H1 (cell line): ENCODE data around the gene OR2AE1. TPM values are rescaled to one million over a fixed set of nuclear protein-coding genes. Genes with fewer than 3 reads are reported as not detected.
"Not testable (repeated sequence)": the region's sequence is repeated elsewhere in the genome, so short reads cannot be mapped to it uniquely, and the experiment has no call there.

Source experiments
- CTCF ChIA-PET: fragments of 300-600 bp; sonication (Branson Sonifier 250); formaldehyde crosslinking; loops from one replicate; lab custom pipeline; 2021; ENCODE audit not compliant: partially characterized antibody; lab: Charles Lee
- POLR2A ChIA-PET: fragments of 300-600 bp; sonication (Branson Sonifier 250); formaldehyde crosslinking; loops from one replicate; lab custom pipeline; 2021; ENCODE audit warnings: inconsistent platforms; ENCODE audit not compliant: partially characterized antibody; lab: Charles Lee
- DNase-seq, 2 experiments: peaks; one replicate each; pipeline versions ENCODE4 v3.0.0 to v3.0.0-alpha.2; 2010 to 2022; ENCODE audit warnings: low spot score in 2 of 2, low read depth in 1 of 2, mixed read lengths in 1 of 2
- FAIRE-seq: peaks from 2 replicates; lab custom pipeline; 2011; peaks lifted over from hg19 to GRCh38; lab: Jason Lieb, UNC
- H2AFZ ChIP-seq: 2 replicates; pipeline ENCODE4 v1.8.1; 2012; ENCODE audit warnings: low read length, inconsistent platforms
- H2AK5ac ChIP-seq: 2 replicates; pipeline ENCODE4 v1.6.1; 2013; ENCODE audit warnings: low read depth, low read length
- H2BK120ac ChIP-seq: replicated peaks from 2 replicates; pipeline ENCODE3; 2013; ENCODE audit warnings: low read depth, low read length, inconsistent platforms
- H2BK12ac ChIP-seq: 2 replicates; pipeline ENCODE4 v1.6.1; 2013; ENCODE audit warnings: low read depth, low read length
- H2BK15ac ChIP-seq: 2 replicates; pipeline ENCODE4 v1.6.1; 2013; ENCODE audit warnings: low read length
- H2BK20ac ChIP-seq: 2 replicates; pipeline ENCODE4 v1.6.1; 2013; ENCODE audit warnings: low read length
- H2BK5ac ChIP-seq: 2 replicates; pipeline ENCODE4 v1.6.1; 2013; ENCODE audit warnings: low read depth, low read length
- H3K14ac ChIP-seq: 2 replicates; pipeline ENCODE4 v1.6.1; 2013; ENCODE audit warnings: inconsistent platforms; ENCODE audit not compliant: insufficient read length
- H3K18ac ChIP-seq: 2 replicates; pipeline ENCODE4 v1.6.1; 2013; ENCODE audit warnings: low read length; ENCODE audit errors: extremely low read depth
- H3K23ac ChIP-seq: 2 replicates; pipeline ENCODE4 v1.6.1; 2013; ENCODE audit warnings: inconsistent platforms; ENCODE audit not compliant: insufficient read length
- H3K23me2 ChIP-seq: 2 replicates; pipeline ENCODE4 v1.6.1; 2013; ENCODE audit warnings: low read depth, low read length
- H3K27ac ChIP-seq: 2 replicates; pipeline ENCODE4 v1.6.1; 2011; ENCODE audit warnings: low read depth, low read length, inconsistent platforms
- H3K27me3 ChIP-seq, 4 experiments: replicated peaks in 1 of 4; 1 replicate in 1 of 4; 2 replicates in 3 of 4; pipeline versions ENCODE4 v1.6.1 to v1.8.1; 2011 to 2013; ENCODE audit warnings: low read length in 3 of 4, mild to moderate bottlenecking in 3 of 4, inconsistent platforms in 2 of 4, mixed read lengths in 2 of 4, moderate library complexity in 1 of 4; ENCODE audit not compliant: control insufficient read depth in 3 of 4, insufficient read depth in 3 of 4; ENCODE audit errors: extremely low read depth in 1 of 4
- H3K36me3 ChIP-seq, 4 experiments: 2 replicates each; pipeline versions ENCODE4 v1.6.1 to v1.8.1; 2011 to 2013; ENCODE audit warnings: mild to moderate bottlenecking in 4 of 4, low read length in 3 of 4, moderate library complexity in 2 of 4, control low read depth in 1 of 4, inconsistent platforms in 1 of 4; ENCODE audit not compliant: insufficient read depth in 4 of 4, control insufficient read depth in 2 of 4
- H3K4ac ChIP-seq: replicated peaks from 2 replicates; pipeline ENCODE3; 2013; ENCODE audit warnings: low read length, low read depth, mixed read lengths, inconsistent platforms; ENCODE audit not compliant: insufficient read length
- H3K4me1 ChIP-seq, 4 experiments: replicated peaks in 1 of 4; 1 replicate in 1 of 4; 2 replicates in 3 of 4; pipeline versions ENCODE4 v1.6.1 to v1.8.1; 2011 to 2013; ENCODE audit warnings: low read length in 3 of 4, inconsistent platforms in 2 of 4, mixed read lengths in 1 of 4; ENCODE audit not compliant: insufficient read depth in 4 of 4, control insufficient read depth in 3 of 4
- H3K4me2 ChIP-seq, 2 experiments: 2 replicates each; pipeline versions ENCODE4 v1.6.1 to v1.8.1; 2011 to 2013; ENCODE audit warnings: low read depth in 2 of 2, low read length in 2 of 2, control low read depth in 1 of 2, inconsistent platforms in 1 of 2, mild to moderate bottlenecking in 1 of 2; ENCODE audit not compliant: insufficient read depth in 1 of 2
- H3K4me3 ChIP-seq, 4 experiments: fragments of 200-600, 300-600 bp in 1 of 4; sonication (generic), shearing (Covaris generic), sonication (Bioruptor Twin) in 1 of 4; 2 replicates each; pipeline versions ENCODE4 v1.5.1 to v1.8.1; 2011 to 2016; ENCODE audit warnings: low read length in 4 of 4, low read depth in 3 of 4, control low read depth in 2 of 4, inconsistent platforms in 2 of 4, mild to moderate bottlenecking in 2 of 4, mixed read lengths in 1 of 4, moderate library complexity in 1 of 4; ENCODE audit not compliant: insufficient read depth in 2 of 4; ENCODE audit errors: extremely low read depth in 1 of 4
- H3K56ac ChIP-seq: replicated peaks from 2 replicates; pipeline ENCODE3; 2013; ENCODE audit warnings: low read depth, mild to moderate bottlenecking, mixed read lengths, low read length, inconsistent platforms; ENCODE audit not compliant: insufficient read length
- H3K79me1 ChIP-seq: 2 replicates; pipeline ENCODE4 v1.6.1; 2013; ENCODE audit warnings: low read depth, low read length, control low read depth
- H3K79me2 ChIP-seq, 2 experiments: 2 replicates each; pipeline versions ENCODE4 v1.6.1 to v1.8.1; 2012 to 2013; ENCODE audit warnings: low read length in 2 of 2, mild to moderate bottlenecking in 2 of 2, inconsistent platforms in 1 of 2; ENCODE audit not compliant: insufficient read depth in 2 of 2, control insufficient read depth in 1 of 2
- H3K9ac ChIP-seq, 4 experiments: replicated peaks in 1 of 4; 1 replicate in 1 of 4; 2 replicates in 3 of 4; pipeline versions ENCODE4 v1.6.1 to v1.8.1; 2011 to 2013; ENCODE audit warnings: low read depth in 3 of 4, low read length in 3 of 4, control low read depth in 2 of 4, mild to moderate bottlenecking in 2 of 4, moderate library complexity in 2 of 4, inconsistent platforms in 1 of 4; ENCODE audit errors: extremely low read depth in 1 of 4
- H3K9me3 ChIP-seq, 2 experiments: 2 replicates each; pipeline versions ENCODE4 v1.6.1 to v1.8.1; 2012 to 2013; ENCODE audit warnings: mild to moderate bottlenecking in 2 of 2, moderate library complexity in 2 of 2, control low read depth in 1 of 2, inconsistent platforms in 1 of 2, low read depth in 1 of 2, low read length in 1 of 2, mixed read lengths in 1 of 2; ENCODE audit not compliant: insufficient read depth in 2 of 2
- H4K20me1 ChIP-seq, 2 experiments: replicated peaks in 1 of 2; 2 replicates each; pipeline versions ENCODE3 to v1.8.1; 2011 to 2013; ENCODE audit warnings: inconsistent platforms in 2 of 2, low read length in 2 of 2, mild to moderate bottlenecking in 1 of 2; ENCODE audit not compliant: insufficient read depth in 2 of 2, control insufficient read depth in 1 of 2
- H4K5ac ChIP-seq: 2 replicates; pipeline ENCODE4 v1.6.1; 2013; ENCODE audit warnings: low read length, low read depth, mixed read lengths, inconsistent platforms; ENCODE audit not compliant: insufficient read length
- H4K8ac ChIP-seq: 2 replicates; pipeline ENCODE4 v1.8.0; 2013; ENCODE audit warnings: mild to moderate bottlenecking, moderate library complexity, low read length, inconsistent platforms; ENCODE audit not compliant: insufficient read depth; ENCODE audit errors: extremely low read depth
- H4K91ac ChIP-seq: replicated peaks from 2 replicates; pipeline ENCODE3; 2013; ENCODE audit warnings: low read length, mixed read lengths, inconsistent platforms; ENCODE audit not compliant: insufficient read length
- MAX ChIP-seq: IDR thresholded peaks from 2 replicates; pipeline ENCODE4 v1.6.1; 2012; ENCODE audit warnings: inconsistent platforms
- WGBS, 2 experiments: shearing (Covaris generic) in 1 of 2; methylation state at CpG; one replicate each; pipeline versions ENCODE4 v1.1.6 to v1.1.7; 2013 to 2015; ENCODE audit warnings: low lambda C conversion rate in 2 of 2, mixed read lengths in 2 of 2, inconsistent platforms in 1 of 2, low coverage in 1 of 2, missing lambda C conversion rate in 1 of 2; ENCODE audit not compliant: insufficient replicate concordance in 2 of 2, insufficient coverage in 1 of 2, insufficient read length in 1 of 2; ENCODE audit errors: extremely low coverage in 1 of 2, missing lambda C conversion rate in 1 of 2; 5-methylcytosine and 5-hydroxymethylcytosine counted together
- polyA plus RNA-seq, 7 experiments: library from polyadenylated mRNA; depleted of rRNA in 3 of 7; stranded (reverse) in 5 of 7; unstranded in 2 of 7; fragments of >200 nt in 5 of 7; fragments of 200-250 nt in 2 of 7; gene quantifications; 1 replicate in 5 of 7; 2 replicates in 1 of 7; 4 replicates in 1 of 7; pipeline versions ENCODE4 v1.2.1 to v1.2.3, GENCODE V29; 2011 to 2013; ENCODE audit warnings: missing spikeins in 2 of 7, mixed read lengths in 2 of 7
- total RNA-seq: library from RNA; stranded (reverse); fragmentation: NEBNext Ultra II Directional; extraction: Animal tissue kit (Norgen Biotek cat#: 25700); gene quantifications from 2 replicates; pipeline ENCODE4 v1.2.1, GENCODE V29; 2021

Gene OR2AE1
- total and polyA plus RNA-seq, 2 of the 8 experiments (the other 6 are each of a cell fraction or from before 2014, with no cell fraction given) = not detected

GRCh38 chr7:99893280-99893679, 16.4 kb upstream of the OR2AE1 start (continued):
- no peak for TF ChIP-seq MAX

GRCh38 chr7:99890348-99890747, 13.5 kb upstream of the OR2AE1 start:
- H3K4me1 ChIP-seq, H3K23me2 ChIP-seq, H3K36me3 ChIP-seq, H2BK20ac ChIP-seq, H3K27ac ChIP-seq, POLR2A ChIA-PET, FAIRE-seq, H2BK120ac ChIP-seq, H3K56ac ChIP-seq, H3K23ac ChIP-seq, H2AK5ac ChIP-seq, DNase-seq, H4K5ac ChIP-seq, H2BK12ac ChIP-seq, H3K79me2 ChIP-seq, H3K9ac ChIP-seq, H2BK5ac ChIP-seq, H3K4me2 ChIP-seq, H3K79me1 ChIP-seq, H2BK15ac ChIP-seq, H2AFZ ChIP-seq, H4K91ac ChIP-seq, H4K20me1 ChIP-seq, H3K27me3 ChIP-seq, H4K8ac ChIP-seq, H3K4me3 ChIP-seq, H3K14ac ChIP-seq, H3K4ac ChIP-seq, H3K18ac ChIP-seq: not testable (repeated sequence)
- CTCF ChIA-PET = interaction anchor here (0.8 kb wide), 1 partner anchor 55 kb away, joined by 3 read pairs; no protein-coding TSS in a partner anchor
- 90% methylated on average over 2 of the region's 2 CpGs; no CpG with 5 or more reads in 1 of the 2 experiments for WGBS, 2 experiments
- peaks cover 0 to 15% of the 10 kb centered on the region in 2 experiments; a peak in 2 of 4 replicates for H3K9me3 ChIP-seq
